NB4 (cell line): ENCODE data around the gene HSD17B2.

Experiments used
- POLR2A ChIP-seq: IDR thresholded peaks from 2 replicates; pipeline ENCODE4 v1.6.1; 2011; ENCODE audit warnings: mild to moderate bottlenecking; ENCODE audit not compliant: insufficient read length; ENCODE audit errors: extremely low read depth
- TF ChIP-seq, protein P1 (sequence below): IDR thresholded peaks from one replicate; pipeline ENCODE4 v1.5.1; 2012; ENCODE audit warnings: low read depth, low read length
- TF ChIP-seq, protein P2 (sequence below): IDR thresholded peaks from 2 replicates; pipeline ENCODE4 v1.6.1; 2011; ENCODE audit warnings: low read depth, low read length

- no peak for TF ChIP-seq POLR2A
- TF ChIP-seq, protein P1, sequence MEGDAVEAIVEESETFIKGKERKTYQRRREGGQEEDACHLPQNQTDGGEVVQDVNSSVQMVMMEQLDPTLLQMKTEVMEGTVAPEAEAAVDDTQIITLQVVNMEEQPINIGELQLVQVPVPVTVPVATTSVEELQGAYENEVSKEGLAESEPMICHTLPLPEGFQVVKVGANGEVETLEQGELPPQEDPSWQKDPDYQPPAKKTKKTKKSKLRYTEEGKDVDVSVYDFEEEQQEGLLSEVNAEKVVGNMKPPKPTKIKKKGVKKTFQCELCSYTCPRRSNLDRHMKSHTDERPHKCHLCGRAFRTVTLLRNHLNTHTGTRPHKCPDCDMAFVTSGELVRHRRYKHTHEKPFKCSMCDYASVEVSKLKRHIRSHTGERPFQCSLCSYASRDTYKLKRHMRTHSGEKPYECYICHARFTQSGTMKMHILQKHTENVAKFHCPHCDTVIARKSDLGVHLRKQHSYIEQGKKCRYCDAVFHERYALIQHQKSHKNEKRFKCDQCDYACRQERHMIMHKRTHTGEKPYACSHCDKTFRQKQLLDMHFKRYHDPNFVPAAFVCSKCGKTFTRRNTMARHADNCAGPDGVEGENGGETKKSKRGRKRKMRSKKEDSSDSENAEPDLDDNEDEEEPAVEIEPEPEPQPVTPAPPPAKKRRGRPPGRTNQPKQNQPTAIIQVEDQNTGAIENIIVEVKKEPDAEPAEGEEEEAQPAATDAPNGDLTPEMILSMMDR = no peak
- TF ChIP-seq, protein P2, sequence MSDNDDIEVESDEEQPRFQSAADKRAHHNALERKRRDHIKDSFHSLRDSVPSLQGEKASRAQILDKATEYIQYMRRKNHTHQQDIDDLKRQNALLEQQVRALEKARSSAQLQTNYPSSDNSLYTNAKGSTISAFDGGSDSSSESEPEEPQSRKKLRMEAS = no peak
Observed at GRCh38 chr16:82096641-82097040, 61.6 kb downstream of the HSD17B2 start.
